ENCODE measurements around the gene RAP1GAP2.

DNA sequence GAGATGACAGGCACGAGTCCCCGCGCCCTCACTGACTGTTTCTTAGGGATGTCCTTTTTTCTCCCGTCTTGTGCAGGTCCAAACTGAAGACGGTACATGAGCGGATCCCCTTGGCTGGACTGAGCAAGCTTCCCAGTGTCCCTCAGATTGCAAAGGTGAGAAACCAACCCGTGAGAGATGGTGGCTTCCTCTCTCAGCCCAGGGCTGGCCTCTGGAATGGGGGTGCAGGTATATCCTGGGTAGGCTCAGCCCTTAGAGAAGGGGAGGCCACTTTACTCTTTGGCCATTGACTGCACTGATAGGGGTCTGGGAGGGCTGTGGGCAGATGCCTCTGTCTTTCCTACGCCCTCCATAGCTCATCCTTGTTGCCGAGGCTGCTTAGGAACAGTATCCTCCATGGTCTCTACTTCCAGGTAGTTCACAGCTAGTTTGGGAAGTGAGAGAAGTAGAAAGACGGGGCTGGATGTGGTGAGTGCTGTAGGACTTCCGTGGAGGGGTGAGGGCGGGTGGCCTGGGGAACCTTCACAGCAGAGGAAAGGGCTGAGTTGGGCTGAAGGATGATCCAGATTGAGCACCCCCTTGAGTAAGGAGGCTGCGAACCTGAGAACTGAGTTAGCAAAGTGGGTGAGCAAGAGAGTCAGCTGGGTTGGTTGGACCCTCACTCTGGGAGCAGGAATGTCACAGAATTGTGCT lies 184.1 kb downstream of the RAP1GAP2 start:
- no peak for TF ChIP-seq POLR2A (IDR thresholded peaks at IDR 0.05)
- TF ChIP-seq, protein P1, sequence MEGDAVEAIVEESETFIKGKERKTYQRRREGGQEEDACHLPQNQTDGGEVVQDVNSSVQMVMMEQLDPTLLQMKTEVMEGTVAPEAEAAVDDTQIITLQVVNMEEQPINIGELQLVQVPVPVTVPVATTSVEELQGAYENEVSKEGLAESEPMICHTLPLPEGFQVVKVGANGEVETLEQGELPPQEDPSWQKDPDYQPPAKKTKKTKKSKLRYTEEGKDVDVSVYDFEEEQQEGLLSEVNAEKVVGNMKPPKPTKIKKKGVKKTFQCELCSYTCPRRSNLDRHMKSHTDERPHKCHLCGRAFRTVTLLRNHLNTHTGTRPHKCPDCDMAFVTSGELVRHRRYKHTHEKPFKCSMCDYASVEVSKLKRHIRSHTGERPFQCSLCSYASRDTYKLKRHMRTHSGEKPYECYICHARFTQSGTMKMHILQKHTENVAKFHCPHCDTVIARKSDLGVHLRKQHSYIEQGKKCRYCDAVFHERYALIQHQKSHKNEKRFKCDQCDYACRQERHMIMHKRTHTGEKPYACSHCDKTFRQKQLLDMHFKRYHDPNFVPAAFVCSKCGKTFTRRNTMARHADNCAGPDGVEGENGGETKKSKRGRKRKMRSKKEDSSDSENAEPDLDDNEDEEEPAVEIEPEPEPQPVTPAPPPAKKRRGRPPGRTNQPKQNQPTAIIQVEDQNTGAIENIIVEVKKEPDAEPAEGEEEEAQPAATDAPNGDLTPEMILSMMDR (IDR thresholded peaks at IDR 0.05), result no peak

All from uterus (tissue), 2 donors.